ENCODE results near the gene BBC3.

BBC3 gene

DNA sequence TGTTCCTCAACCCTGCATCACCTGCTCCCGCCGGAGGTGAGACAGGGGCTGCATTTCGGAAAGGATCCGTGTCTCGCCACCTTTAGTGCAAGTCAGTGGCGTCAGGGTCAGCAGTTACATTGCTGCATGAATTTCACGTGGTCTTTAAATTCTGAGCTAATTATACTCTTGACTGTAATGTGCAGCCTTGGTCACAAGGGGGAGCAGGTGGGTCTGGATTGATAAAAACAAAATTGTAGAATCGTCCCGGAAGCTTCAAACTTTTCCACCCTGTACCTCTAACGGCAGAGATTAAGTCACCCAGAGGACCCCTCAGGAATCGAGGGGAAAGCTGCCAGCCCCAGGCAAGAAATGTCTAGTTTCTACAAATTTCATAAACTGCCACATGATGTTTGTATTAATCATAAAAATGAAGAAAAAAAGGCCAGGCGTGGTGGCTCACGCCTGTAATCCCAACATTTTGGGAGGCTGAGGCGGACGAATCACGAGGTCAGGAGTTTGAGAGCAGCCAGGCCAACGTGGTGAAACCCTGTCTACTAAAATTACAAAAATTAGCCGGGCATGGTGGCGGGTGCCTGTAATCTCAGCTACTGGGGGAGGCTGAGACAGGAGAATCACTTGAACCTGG is 20.2 kb downstream of the BBC3 start:
- Mint-ChIP-seq H3K9me3 (no peaks in the 10 kb centered on the region), H3K27me3 (no peaks in the 10 kb centered on the region), H3K4me3 (no peak overlapping the region), H3K4me1 (ENCODE audit: low read depth) (peaks cover 10% of the 10 kb centered on the region), H3K27ac (peak overlapping the region; percentile 62), H3K36me3 (ENCODE audit: low read depth) (peaks cover 53% of the 10 kb centered on the region)
- intact Hi-C loops (cut with micrococcal nuclease), result loop anchor here (1.0 to 2.0 kb wide), 2 partner anchors 33 to 62 kb away; no protein-coding TSS in a partner anchor

- peak overlapping the region; percentile 62 for H3K27ac Mint-ChIP-seq
- H3K4me1 Mint-ChIP-seq (ENCODE audit: low read depth), result peaks cover 10% of the 10 kb centered on the region
- H3K4me3 Mint-ChIP-seq, result no peak overlapping the region
- H3K27me3 Mint-ChIP-seq, result no peaks in the 10 kb centered on the region
- peaks cover 59% of the 10 kb centered on the region for H3K36me3 Mint-ChIP-seq (ENCODE audit: low read depth)
- intact Hi-C loops (cut with micrococcal nuclease), result loop anchor here (1.0 to 2.0 kb wide), 2 partner anchors 34 to 61 kb away; no protein-coding TSS in a partner anchor
- no peaks in the 10 kb centered on the region for H3K9me3 Mint-ChIP-seq
Observed at GRCh38 chr19:47210180-47210490, 20.9 kb downstream of the BBC3 start.

- no peak overlapping the region for H3K27ac Mint-ChIP-seq
- peaks cover 10% of the 10 kb centered on the region for H3K4me1 Mint-ChIP-seq (ENCODE audit: low read depth)
- intact Hi-C loops (cut with micrococcal nuclease), result loop anchor here (1.0 to 2.0 kb wide), 2 partner anchors 35 to 61 kb away; no protein-coding TSS in a partner anchor
- H3K9me3 Mint-ChIP-seq, result no peaks in the 10 kb centered on the region
- no peaks in the 10 kb centered on the region for H3K27me3 Mint-ChIP-seq
- no peak overlapping the region for H3K4me3 Mint-ChIP-seq
- peaks cover 65% of the 10 kb centered on the region for H3K36me3 Mint-ChIP-seq (ENCODE audit: low read depth)
Observed at GRCh38 chr19:47209319-47210179, 21.4 kb downstream of the BBC3 start.

DNA sequence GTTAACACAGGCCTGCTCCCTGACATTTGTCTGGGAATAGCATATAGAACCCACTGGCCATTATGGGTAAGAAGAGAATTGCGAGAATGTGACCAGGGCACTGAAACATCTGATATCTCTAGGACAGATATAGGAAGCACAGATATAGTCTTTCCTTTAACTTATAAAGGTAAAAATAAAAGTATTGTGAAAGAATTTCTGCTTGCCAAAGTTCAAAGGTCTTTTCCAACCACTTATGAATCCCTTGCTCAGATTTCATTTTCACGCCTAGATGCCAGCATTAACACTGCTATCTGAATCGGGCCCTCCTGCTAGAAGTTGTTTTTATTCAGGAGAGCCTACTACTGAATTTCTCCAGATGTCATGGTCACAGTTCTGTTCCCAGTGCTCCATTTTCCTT is 27.7 kb downstream of the BBC3 start:
- intact Hi-C loops (cut with micrococcal nuclease), result no loop called here
- no peaks in the 10 kb centered on the region for H3K27me3 Mint-ChIP-seq
- H3K9me3 Mint-ChIP-seq, result no peaks in the 10 kb centered on the region
- H3K4me1 Mint-ChIP-seq (ENCODE audit: low read depth), result no peaks in the 10 kb centered on the region
- no peak overlapping the region for H3K4me3 Mint-ChIP-seq
- peaks cover 88% of the 10 kb centered on the region for H3K36me3 Mint-ChIP-seq (ENCODE audit: low read depth)
- no peak overlapping the region for H3K27ac Mint-ChIP-seq

DNA sequence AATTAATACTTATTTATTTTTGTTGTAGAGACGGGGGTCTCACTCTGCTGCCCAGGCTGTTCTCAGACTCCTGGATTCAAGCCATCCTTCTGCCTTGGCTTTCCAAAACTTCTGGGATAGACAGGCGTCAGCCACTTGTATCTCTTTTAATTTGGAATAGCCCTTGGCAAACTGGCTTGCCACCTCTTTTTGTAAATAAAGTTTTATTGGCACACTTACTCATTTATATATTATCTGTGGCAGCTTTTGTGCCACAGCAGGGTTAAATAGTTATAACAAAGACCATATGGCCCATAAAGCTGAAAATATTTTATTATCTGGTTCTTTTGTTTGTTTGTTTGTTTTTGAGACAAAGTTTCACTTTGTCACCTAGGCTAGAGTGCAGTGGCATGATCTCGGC is 30.5 kb downstream of the BBC3 start:
- Mint-ChIP-seq H3K9me3 (no peaks in the 10 kb centered on the region), H3K4me3 (no peak overlapping the region), H3K4me1 (ENCODE audit: low read depth) (no peaks in the 10 kb centered on the region), H3K27me3 (no peaks in the 10 kb centered on the region), H3K27ac (no peak overlapping the region), H3K36me3 (ENCODE audit: low read depth) (peaks cover 79% of the 10 kb centered on the region)
- intact Hi-C loops (cut with micrococcal nuclease), result no loop called here

DNA sequence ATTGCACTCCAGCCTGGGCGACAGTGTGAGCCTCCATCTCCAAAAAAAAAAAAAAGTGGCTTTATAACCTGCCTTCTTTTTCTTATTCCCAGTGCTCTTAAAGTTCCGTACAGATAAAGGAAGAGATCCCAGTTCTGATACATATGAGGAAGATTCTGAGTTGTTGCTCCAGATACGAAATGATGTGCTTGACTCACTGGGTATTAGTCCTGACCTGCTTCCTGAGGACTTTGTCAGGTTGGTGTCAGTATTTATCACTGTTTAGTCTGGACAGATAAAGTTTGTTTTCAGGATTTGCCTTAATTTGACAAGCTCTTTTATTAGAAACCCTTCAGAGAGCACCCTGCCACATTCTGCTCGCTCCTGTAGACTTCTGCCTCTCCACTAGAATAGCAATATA is 33.9 kb downstream of the BBC3 start:
- no peak overlapping the region for H3K27ac Mint-ChIP-seq
- no peaks in the 10 kb centered on the region for H3K4me1 Mint-ChIP-seq (ENCODE audit: low read depth)
- no peak overlapping the region for H3K4me3 Mint-ChIP-seq
- no peaks in the 10 kb centered on the region for H3K27me3 Mint-ChIP-seq
- peaks cover 60% of the 10 kb centered on the region for H3K36me3 Mint-ChIP-seq (ENCODE audit: low read depth)
- intact Hi-C loops (cut with micrococcal nuclease), result no loop called here
- H3K9me3 Mint-ChIP-seq, result no peaks in the 10 kb centered on the region

DNA sequence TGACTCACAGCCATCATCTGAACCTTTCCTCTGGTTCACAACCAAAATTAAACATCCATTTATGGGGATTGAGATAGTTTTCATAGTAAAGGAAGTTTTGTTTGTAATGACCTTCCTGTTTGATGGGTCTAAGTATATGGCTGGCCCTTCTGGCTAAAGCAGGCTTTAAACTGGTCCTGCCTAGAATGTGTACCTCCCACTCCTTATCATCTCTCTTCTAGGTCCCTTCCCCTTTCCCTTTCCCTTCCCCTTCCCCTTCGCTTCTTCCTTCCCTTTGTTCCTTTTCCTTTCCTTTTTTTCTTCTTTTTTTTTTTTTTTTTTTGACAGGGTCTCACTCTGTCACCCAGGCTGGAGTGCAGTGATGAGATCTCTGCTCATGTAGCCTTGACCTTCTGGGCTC is 35.6 kb downstream of the BBC3 start:
- Mint-ChIP-seq H3K4me1 (ENCODE audit: low read depth) (no peaks in the 10 kb centered on the region), H3K4me3 (no peak overlapping the region), H3K9me3 (no peaks in the 10 kb centered on the region), H3K27ac (peak overlapping the region; percentile 62), H3K36me3 (ENCODE audit: low read depth) (peaks cover 66% of the 10 kb centered on the region), H3K27me3 (no peaks in the 10 kb centered on the region)
- intact Hi-C loops (cut with micrococcal nuclease), result no loop called here

DNA sequence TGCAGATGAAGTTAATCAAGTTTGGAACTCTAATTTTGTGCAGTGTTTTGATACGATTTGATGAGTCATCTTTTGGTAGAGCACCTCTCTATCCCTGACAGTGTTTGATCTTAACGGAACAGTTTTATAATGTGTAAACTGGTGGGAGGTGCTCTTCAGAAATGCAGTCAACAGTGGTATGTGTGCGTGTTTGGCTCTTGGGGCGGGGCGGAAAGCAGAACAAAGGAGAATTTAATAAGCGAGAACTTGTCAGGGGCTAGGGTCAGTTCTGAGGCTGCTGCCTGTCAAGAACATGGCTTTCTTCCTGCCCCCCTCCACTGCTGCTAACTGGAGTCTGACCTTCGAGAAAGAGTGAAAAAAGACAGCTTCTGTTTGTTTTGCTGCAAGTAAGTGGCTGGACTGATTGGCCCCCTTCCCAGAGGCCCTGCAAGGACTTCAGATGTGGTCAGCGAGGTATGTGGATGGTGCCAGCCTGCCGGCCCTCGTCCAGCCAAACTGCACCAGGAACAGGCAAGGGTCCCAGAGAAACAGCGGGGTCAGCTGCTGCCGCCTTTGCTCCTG is 40.8 kb downstream of the BBC3 start:
- H3K4me1 Mint-ChIP-seq (ENCODE audit: low read depth), result no peaks in the 10 kb centered on the region
- intact Hi-C loops (cut with micrococcal nuclease), result no loop called here
- H3K4me3 Mint-ChIP-seq, result no peak overlapping the region
- no peaks in the 10 kb centered on the region for H3K9me3 Mint-ChIP-seq
- H3K27ac Mint-ChIP-seq, result no peak overlapping the region
- H3K27me3 Mint-ChIP-seq, result no peaks in the 10 kb centered on the region
- H3K36me3 Mint-ChIP-seq (ENCODE audit: low read depth), result peaks cover 68% of the 10 kb centered on the region

DNA sequence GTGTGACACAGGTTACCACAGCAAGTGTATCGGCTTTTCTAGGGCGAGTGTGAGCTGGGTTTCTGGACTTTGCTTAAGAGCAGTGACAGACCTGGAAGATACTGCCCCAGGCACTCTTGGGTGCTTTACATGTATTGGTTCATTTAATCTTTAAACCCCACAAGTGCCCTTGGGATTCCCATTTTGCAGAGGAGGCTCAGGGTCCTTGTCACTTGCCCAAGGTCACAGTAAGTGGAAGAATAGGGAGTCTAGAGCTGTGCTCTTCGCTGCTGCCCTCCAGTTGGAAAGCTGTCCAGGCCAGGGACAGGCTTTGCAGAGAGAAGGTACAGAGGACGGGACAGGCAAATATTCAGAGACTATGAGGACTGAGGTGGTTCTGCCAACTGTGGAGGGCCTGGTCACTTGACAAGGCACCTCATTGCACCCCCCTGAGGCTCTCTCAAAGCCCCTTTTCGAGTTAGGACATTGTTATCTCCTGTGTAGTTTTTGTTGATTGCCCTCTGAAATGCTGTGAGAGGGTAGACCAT is 42.4 kb downstream of the BBC3 start:
- intact Hi-C loops (cut with micrococcal nuclease), result no loop called here
- no peak overlapping the region for H3K27ac Mint-ChIP-seq
- no peak overlapping the region for H3K4me3 Mint-ChIP-seq
- no peaks in the 10 kb centered on the region for H3K9me3 Mint-ChIP-seq
- H3K36me3 Mint-ChIP-seq (ENCODE audit: low read depth), result peaks cover 71% of the 10 kb centered on the region
- no peaks in the 10 kb centered on the region for H3K4me1 Mint-ChIP-seq (ENCODE audit: low read depth)
- H3K27me3 Mint-ChIP-seq, result no peaks in the 10 kb centered on the region

GRCh38 chr19:47187797-47188196 is 43.2 kb downstream of the BBC3 start:
- no peak overlapping the region for H3K4me3 Mint-ChIP-seq
- H3K27me3 Mint-ChIP-seq, result no peaks in the 10 kb centered on the region
- no peaks in the 10 kb centered on the region for H3K9me3 Mint-ChIP-seq
- intact Hi-C loops (cut with micrococcal nuclease), result no loop called here
- no peak overlapping the region for H3K27ac Mint-ChIP-seq
- H3K4me1 Mint-ChIP-seq (ENCODE audit: low read depth), result no peaks in the 10 kb centered on the region
- H3K36me3 Mint-ChIP-seq (ENCODE audit: low read depth), result peaks cover 79% of the 10 kb centered on the region

GRCh38 chr19:47187335-47187655 is 43.7 kb downstream of the BBC3 start:
- Mint-ChIP-seq H3K9me3 (no peaks in the 10 kb centered on the region), H3K4me1 (ENCODE audit: low read depth) (no peaks in the 10 kb centered on the region), H3K4me3 (no peak overlapping the region), H3K27ac (no peak overlapping the region), H3K36me3 (ENCODE audit: low read depth) (peaks cover 84% of the 10 kb centered on the region), H3K27me3 (no peaks in the 10 kb centered on the region)
- intact Hi-C loops (cut with micrococcal nuclease), result no loop called here

DNA sequence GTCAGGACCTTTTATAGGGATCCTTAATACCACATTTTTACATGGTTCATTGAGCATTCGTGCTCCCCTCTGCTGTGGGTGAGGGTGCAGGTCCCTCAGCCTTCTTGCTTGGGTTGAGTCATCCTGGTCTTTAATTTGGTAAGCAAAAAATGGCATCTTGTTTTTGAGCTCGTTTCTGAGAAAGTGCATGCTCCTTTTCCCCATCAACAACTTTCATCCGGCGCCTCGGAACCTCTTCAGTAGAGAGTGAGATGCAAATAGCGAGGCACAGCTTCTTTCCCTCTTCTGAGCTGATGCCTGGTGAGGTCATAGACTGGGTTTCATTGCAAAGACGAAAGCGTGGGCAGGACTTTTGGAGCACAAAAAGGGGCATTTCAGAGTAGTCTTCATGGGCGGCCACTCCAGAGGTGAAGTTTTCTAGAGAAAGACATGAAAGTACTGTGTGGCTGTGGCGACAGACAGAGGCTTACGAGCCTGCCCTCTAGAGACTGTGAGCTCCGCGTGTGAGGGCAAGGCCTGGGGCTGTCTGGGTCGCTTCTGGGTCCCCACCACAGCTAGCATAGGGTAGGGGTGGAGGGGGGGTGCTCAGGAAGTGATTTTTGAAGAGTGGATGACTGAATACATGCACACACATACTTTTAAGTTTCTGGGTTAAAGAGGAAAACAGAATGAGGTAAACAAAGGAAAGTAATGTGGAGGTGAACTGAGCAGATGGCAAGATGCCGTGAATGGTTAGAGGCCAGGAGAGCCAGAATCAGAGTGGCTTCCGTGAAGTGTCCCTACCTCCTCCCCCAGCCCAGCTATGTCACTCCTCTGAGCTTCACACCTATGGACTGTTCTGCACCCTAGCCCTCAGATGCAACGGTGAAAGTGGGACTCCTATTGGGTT is 44.3 kb downstream of the BBC3 start:
- peaks cover 88% of the 10 kb centered on the region for H3K36me3 Mint-ChIP-seq (ENCODE audit: low read depth)
- intact Hi-C loops (cut with micrococcal nuclease), result no loop called here
- no peaks in the 10 kb centered on the region for H3K4me1 Mint-ChIP-seq (ENCODE audit: low read depth)
- no peaks in the 10 kb centered on the region for H3K9me3 Mint-ChIP-seq
- H3K27me3 Mint-ChIP-seq, result no peaks in the 10 kb centered on the region
- no peak overlapping the region for H3K27ac Mint-ChIP-seq
- no peak overlapping the region for H3K4me3 Mint-ChIP-seq

- Mint-ChIP-seq H3K4me1 (ENCODE audit: low read depth) (no peaks in the 10 kb centered on the region), H3K36me3 (ENCODE audit: low read depth) (peaks cover 88% of the 10 kb centered on the region), H3K27me3 (no peaks in the 10 kb centered on the region), H3K9me3 (no peaks in the 10 kb centered on the region), H3K4me3 (no peak overlapping the region), H3K27ac (no peak overlapping the region)
- intact Hi-C loops (cut with micrococcal nuclease), result no loop called here
Observed at GRCh38 chr19:47183601-47184000, 47.4 kb downstream of the BBC3 start.

All from dendritic cell treated with granulocyte-macrophage colony-stimulating factor and Interleukin-4, amounts not matched to agents 40 ng/mL and 50 ng/mL, for 4 days (primary cell).